Upper lobe of left lung (tissue), 6 donors: ENCODE data around the gene NR1H4. TPM values are rescaled to one million over a fixed set of nuclear protein-coding genes. Genes with fewer than 3 reads are reported as not detected.

Experiments used
- ATAC-seq, 2 donors: fragments of 200-7000 bp; cut with Tn5 transposase; one replicate each; pipeline ENCODE4 v1.9.1; 2022; ENCODE audit warnings: mild to moderate bottlenecking in 2 of 2, moderate library complexity in 2 of 2; ENCODE audit not compliant: low FRiP score in 2 of 2
- DNase-seq, 2 donors: peaks; one replicate each; pipeline ENCODE4 v3.0.0-alpha.2; 2019 to 2020
- H3K27ac ChIP-seq, 4 donors: fragments of 200-600 bp; sonication (generic); one replicate each; pipeline ENCODE4 v1.5.1; 2016 to 2019
- H3K27me3 ChIP-seq, 4 donors: fragments of 200-600 bp; sonication (generic); one replicate each; pipeline ENCODE4 v1.5.1; 2017 to 2019
- H3K36me3 ChIP-seq, 4 donors: fragments of 200-600 bp; sonication (generic); one replicate each; pipeline ENCODE4 v1.5.1; 2016 to 2019
- H3K4me1 ChIP-seq, 4 donors: fragments of 200-600 bp; sonication (generic); one replicate each; pipeline ENCODE4 v1.5.1; 2018 to 2019
- H3K4me3 ChIP-seq, 4 donors: fragments of 200-600 bp; sonication (generic); one replicate each; pipeline ENCODE4 v1.5.1; 2017 to 2019; ENCODE audit warnings: mild to moderate bottlenecking in 2 of 4, moderate library complexity in 1 of 4
- H3K9me3 ChIP-seq, 4 donors: fragments of 200-600 bp; sonication (generic); one replicate each; pipeline ENCODE4 v1.5.1; 2018 to 2019
- EP300 ChIP-seq, 4 donors: sonication (generic); formaldehyde crosslinking; IDR thresholded peaks; one replicate each; pipeline ENCODE4 v1.5.1; 2017; ENCODE audit warnings: antibody characterized with exemption in 4 of 4, control low read depth in 2 of 4
- POLR2A ChIP-seq, 4 donors: fragments of 450-650 bp; IDR thresholded peaks; one replicate each; pipeline ENCODE4 v1.5.1; 2016 to 2017; ENCODE audit warnings: antibody characterized with exemption in 4 of 4, mild to moderate bottlenecking in 2 of 4
- POLR2AphosphoS5 ChIP-seq, 2 donors: sonication (generic); formaldehyde crosslinking; IDR thresholded peaks; one replicate each; pipeline ENCODE4 v1.5.1; 2017; ENCODE audit warnings: antibody characterized with exemption in 2 of 2
- WGBS, 2 donors: methylation state at CpG; one replicate each; pipeline ENCODE4 v1.1.5; 2017 to 2018; 5-methylcytosine and 5-hydroxymethylcytosine counted together
- total RNA-seq, 6 donors: library from RNA; depleted of rRNA in 4 of 6; stranded (reverse); fragments of >200 nt in 4 of 6; gene quantifications; one replicate each; pipeline versions ENCODE4 v1.1.0 to v1.2.1, GENCODE V29; 2016 to 2021
- TF ChIP-seq, protein P1 (sequence below), 6 experiments: fragments of 450-650 bp in 4 of 6; fragments of 200-600 bp in 2 of 6; sonication (generic) in 2 of 6; IDR thresholded peaks; one replicate each; pipeline ENCODE4 v1.5.1; 2016 to 2019; ENCODE audit warnings: antibody characterized with exemption in 6 of 6
- donor health status: DM: no; HTN: no; CAD: no; lungs with moderate emphysema.
- donor health status: DM: no; HTN: yes; CAD: no; lungs with severe emphysema.

The NR1H4 gene
- total RNA-seq, 6 donors from 2014 or later, result 0.09 to 0.20 TPM; not detected in 4

DNA sequence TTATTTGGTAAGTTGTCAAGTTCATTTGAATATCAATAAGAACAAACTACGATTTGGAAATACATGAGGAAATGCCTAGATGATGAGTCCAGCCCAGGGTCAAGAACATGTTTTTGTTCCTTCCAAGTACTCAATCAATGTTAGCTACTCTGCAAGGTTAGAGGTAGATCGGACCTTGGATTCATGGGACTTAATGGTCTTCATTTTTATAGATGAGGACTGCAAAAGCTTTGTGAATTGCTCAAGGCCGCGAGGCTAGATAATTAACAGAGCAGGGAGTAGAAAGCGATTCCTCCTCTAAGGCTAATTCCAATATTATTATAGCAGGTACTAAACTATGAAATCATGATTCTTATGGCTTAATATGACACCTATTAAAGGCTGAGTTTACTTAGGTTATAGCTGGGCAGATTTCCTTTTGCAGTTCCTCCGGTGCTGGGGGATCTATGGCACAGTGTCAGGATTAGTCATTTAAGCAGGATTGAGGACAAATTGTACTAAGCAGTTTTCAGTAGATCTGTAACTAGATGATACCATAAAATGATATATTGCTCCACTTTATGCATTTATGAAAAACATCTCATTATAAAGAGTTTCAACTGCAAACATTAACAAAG, 19.8 kb downstream of the NR1H4 start:
- ATAC-seq, result no peak

DNA sequence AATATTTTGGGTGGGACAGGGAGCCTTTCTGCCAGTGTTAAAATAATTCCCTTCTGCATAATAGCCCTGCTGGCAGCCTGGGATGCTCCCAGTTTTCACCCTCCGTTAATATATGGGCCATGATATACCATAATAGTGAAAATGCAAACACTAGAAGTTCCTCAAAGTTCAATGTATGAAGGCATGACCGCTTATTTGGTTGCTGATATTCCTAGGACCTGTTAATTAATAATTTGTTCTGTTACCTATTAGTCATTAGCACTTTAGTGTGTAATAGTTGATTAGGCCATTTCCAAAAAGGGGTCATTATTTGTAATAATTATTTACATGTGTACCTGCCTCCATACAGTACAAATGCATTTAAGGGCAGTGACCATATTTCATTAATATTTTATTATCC, 20.4 kb downstream of the NR1H4 start:
- H3K4me3 ChIP-seq, result no peak overlapping the region
- H3K36me3 ChIP-seq, result no peaks in the 10 kb centered on the region
- H3K27ac ChIP-seq, result no peak overlapping the region
- H3K9me3 ChIP-seq, result no peaks in the 10 kb centered on the region
- H3K4me1 ChIP-seq, result no peaks in the 10 kb centered on the region
- 82 to 86% methylated on average over 2 of the region's 2 CpGs for WGBS, 2 donors
- ATAC-seq (no peak), DNase-seq (no peak)
- no peak for TF ChIP-seq EP300 (IDR thresholded peaks at IDR 0.05)
- TF ChIP-seq POLR2A (IDR thresholded peaks at IDR 0.05), result no peak
- TF ChIP-seq, protein P1, sequence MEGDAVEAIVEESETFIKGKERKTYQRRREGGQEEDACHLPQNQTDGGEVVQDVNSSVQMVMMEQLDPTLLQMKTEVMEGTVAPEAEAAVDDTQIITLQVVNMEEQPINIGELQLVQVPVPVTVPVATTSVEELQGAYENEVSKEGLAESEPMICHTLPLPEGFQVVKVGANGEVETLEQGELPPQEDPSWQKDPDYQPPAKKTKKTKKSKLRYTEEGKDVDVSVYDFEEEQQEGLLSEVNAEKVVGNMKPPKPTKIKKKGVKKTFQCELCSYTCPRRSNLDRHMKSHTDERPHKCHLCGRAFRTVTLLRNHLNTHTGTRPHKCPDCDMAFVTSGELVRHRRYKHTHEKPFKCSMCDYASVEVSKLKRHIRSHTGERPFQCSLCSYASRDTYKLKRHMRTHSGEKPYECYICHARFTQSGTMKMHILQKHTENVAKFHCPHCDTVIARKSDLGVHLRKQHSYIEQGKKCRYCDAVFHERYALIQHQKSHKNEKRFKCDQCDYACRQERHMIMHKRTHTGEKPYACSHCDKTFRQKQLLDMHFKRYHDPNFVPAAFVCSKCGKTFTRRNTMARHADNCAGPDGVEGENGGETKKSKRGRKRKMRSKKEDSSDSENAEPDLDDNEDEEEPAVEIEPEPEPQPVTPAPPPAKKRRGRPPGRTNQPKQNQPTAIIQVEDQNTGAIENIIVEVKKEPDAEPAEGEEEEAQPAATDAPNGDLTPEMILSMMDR (IDR thresholded peaks at IDR 0.05), result no peak
- TF ChIP-seq POLR2AphosphoS5 (IDR thresholded peaks at IDR 0.05), result no peak
- H3K27me3 ChIP-seq, result no peaks in the 10 kb centered on the region

More for the DNA sequence above, 19.8 kb downstream of the NR1H4 start:
- no peak overlapping the region for H3K27ac ChIP-seq
- no peak for DNase-seq
- no peak overlapping the region for H3K4me3 ChIP-seq
- TF ChIP-seq POLR2A (IDR thresholded peaks at IDR 0.05), result no peak
- TF ChIP-seq EP300 (IDR thresholded peaks at IDR 0.05), result no peak
- TF ChIP-seq, protein P1 (IDR thresholded peaks at IDR 0.05), result no peak
- TF ChIP-seq POLR2AphosphoS5 (IDR thresholded peaks at IDR 0.05), result no peak
- no peaks in the 10 kb centered on the region for H3K36me3 ChIP-seq
- H3K4me1 ChIP-seq, result no peaks in the 10 kb centered on the region
- WGBS, 2 donors, result 88 to 91% methylated on average over 6 of the region's 6 CpGs
- H3K9me3 ChIP-seq, result no peaks in the 10 kb centered on the region
- H3K27me3 ChIP-seq, result no peaks in the 10 kb centered on the region

DNA sequence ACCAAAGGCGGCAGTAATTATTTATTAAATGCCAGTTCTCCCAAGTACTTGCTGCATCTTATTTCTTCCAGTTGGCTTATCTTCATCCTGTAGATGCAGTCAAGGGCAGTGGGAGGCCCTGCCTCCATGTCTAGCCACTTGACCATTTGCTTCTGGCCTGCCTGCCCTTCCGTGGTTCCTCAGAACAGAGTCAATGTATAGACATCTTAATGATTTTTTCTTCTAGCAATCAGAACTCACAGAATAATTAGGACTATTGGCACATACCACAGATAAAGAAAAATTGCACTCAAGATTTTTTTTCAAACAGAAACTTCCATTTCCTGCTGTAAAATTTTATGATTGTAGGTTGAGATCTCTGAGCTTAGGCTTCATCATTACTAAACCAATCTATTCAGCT, 20.9 kb downstream of the NR1H4 start:
- WGBS, 2 donors, result 88 to 89% methylated on average over 2 of the region's 2 CpGs

DNA sequence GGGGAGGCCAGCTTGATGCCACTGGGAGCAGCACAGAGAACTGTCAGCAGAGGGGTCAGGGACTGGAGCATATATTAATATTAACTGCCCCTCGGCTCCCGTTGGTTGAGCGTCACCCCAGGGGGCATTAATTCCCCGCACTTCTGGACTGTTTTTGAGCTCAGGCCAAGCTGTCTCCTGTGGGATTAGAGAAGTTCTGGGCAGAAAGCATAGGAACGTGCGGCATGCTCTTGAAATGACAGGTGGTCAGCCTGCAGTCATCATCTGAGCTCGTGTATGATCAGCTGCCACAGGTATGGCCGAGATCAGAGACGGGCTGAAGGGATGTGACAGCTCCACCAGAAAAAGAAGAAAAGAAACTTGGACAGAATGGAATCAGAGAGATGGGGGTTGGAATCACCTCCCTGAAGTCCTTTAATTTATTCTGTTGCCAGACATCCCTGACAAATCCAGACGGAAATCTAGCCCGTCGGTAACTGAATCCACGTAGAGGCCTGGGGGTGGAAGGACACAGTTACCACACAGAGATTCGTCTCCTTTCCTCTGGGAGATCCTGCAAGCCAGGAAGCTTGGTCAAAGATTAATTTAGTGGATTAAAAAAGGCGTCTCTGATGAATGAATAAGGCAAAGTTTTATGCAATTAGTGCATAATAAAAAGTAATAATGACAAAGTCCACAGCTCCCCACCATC, 23.6 kb downstream of the NR1H4 start:
- ATAC-seq, result no peak
- no peak overlapping the region for H3K27ac ChIP-seq

More for the DNA sequence above, 20.9 kb downstream of the NR1H4 start:
- Histone ChIP-seq H3K9me3 (no peaks in the 10 kb centered on the region), H3K36me3 (no peaks in the 10 kb centered on the region), H3K4me3 (no peak overlapping the region), H3K4me1 (no peaks in the 10 kb centered on the region), H3K27me3 (no peaks in the 10 kb centered on the region), H3K27ac (no peak overlapping the region)
- TF ChIP-seq EP300 (IDR thresholded peaks at IDR 0.05) (no peak), POLR2AphosphoS5 (IDR thresholded peaks at IDR 0.05) (no peak), POLR2A (IDR thresholded peaks at IDR 0.05) (no peak)
- TF ChIP-seq, protein P1 (IDR thresholded peaks at IDR 0.05), result no peak
- ATAC-seq, result no peak
- DNase-seq, result no peak

More for the DNA sequence above, 23.6 kb downstream of the NR1H4 start:
- Histone ChIP-seq H3K4me3 (no peak overlapping the region), H3K9me3 (no peaks in the 10 kb centered on the region), H3K4me1 (no peaks in the 10 kb centered on the region), H3K27me3 (no peaks in the 10 kb centered on the region), H3K36me3 (no peaks in the 10 kb centered on the region)
- TF ChIP-seq POLR2A (IDR thresholded peaks at IDR 0.05), result no peak
- TF ChIP-seq, protein P1 (IDR thresholded peaks at IDR 0.05), result no peak
- no peak for TF ChIP-seq POLR2AphosphoS5 (IDR thresholded peaks at IDR 0.05)
- no peak for TF ChIP-seq EP300 (IDR thresholded peaks at IDR 0.05)
- 79 to 84% methylated on average over 15 of the region's 15 CpGs for WGBS, 2 donors
- DNase-seq, result no peak
